Measurements from ENCODE around the gene TTYH3. TPM values are rescaled to one million over a fixed set of nuclear protein-coding genes. Genes with fewer than 3 reads are reported as not detected.

TTYH3 gene
- total RNA-seq (10 to 100 TPM in 6 of 7 donors, 1 to 10 TPM in 1; 7.7 to 34.4 (median 22.7) TPM), polyA plus RNA-seq (10 to 100 TPM in 1 of 2 donors, 1 to 10 TPM in 1; 5.6 to 21.0 TPM)
- long read RNA-seq, donor 1, partial matches to known transcripts = 0 of 8 reads
- long read RNA-seq, donor 1, other reads (novel, unspliced or antisense) = 8 of 8 reads
- long read RNA-seq, donor 2, full-length matches to known transcripts = 24 of 74 reads
- long read RNA-seq, donor 2, partial matches to known transcripts = 50 of 74 reads
- long read RNA-seq, donor 2, other reads (novel, unspliced or antisense) = 0 of 74 reads
- long read RNA-seq, donor 3, full-length matches to known transcripts = 8 of 61 reads
- long read RNA-seq, donor 3, partial matches to known transcripts = 7 of 61 reads
- long read RNA-seq, donor 3, other reads (novel, unspliced or antisense) = 46 of 61 reads

- Histone ChIP-seq H3K36me3 (no peaks in the 10 kb centered on the region), H3K9me3 (no peaks in the 10 kb centered on the region), H3K4me3 (peak within 1 kb of the TSS; percentile 90), H3K4me1 (ENCODE audit: insufficient read depth) (peaks cover 14% of the 10 kb centered on the region), H3K27me3 (no peaks in the 10 kb centered on the region), H3K27ac (peak within 1 kb of the TSS; percentile 66 to 83)
- WGBS, 3 donors = 0 to 1% (median 1%) methylated on average over 44 to 62 of the region's 62 CpGs
- peak; percentile 55 to 79 (median 76) for DNase-seq
- TF ChIP-seq POLR2A (IDR thresholded peaks at IDR 0.05) (peak; percentile 14), EP300 (IDR thresholded peaks at IDR 0.05) (no peak), CTCF (IDR thresholded peaks at IDR 0.05) (no peak)
- intact Hi-C loops (cut with DNase I) = loop anchor here in 1 of 4 donors (10.0 kb wide), 1 partner anchor 77 kb away; the partner anchor contains the start of genes BRAT1 and IQCE
Observed at GRCh38 chr7:2631946-2632732, at the start of gene TTYH3. TSS of gene TTYH3 (plus strand) at chr7:2631986. CDS start at chr7:2632156, 170 bp downstream.

GRCh38 chr7:2582006-2582735 lies 49.6 kb upstream of the TTYH3 start:
- H3K9me3 ChIP-seq = no peaks in the 10 kb centered on the region
- 80 to 88% (median 86%) methylated on average over 24 of the region's 24 CpGs for WGBS, 3 donors
- no peaks in the 10 kb centered on the region for H3K27me3 ChIP-seq
- DNase-seq = no peak
- no peak overlapping the region for H3K4me3 ChIP-seq
- H3K4me1 ChIP-seq (ENCODE audit: insufficient read depth) = no peaks in the 10 kb centered on the region
- no peaks in the 10 kb centered on the region for H3K36me3 ChIP-seq
- no peak overlapping the region for H3K27ac ChIP-seq
- intact Hi-C loops (cut with DNase I) = no loop called here
- TF ChIP-seq POLR2A (IDR thresholded peaks at IDR 0.05) (no peak), CTCF (IDR thresholded peaks at IDR 0.05) (no peak), EP300 (IDR thresholded peaks at IDR 0.05) (no peak)

GRCh38 chr7:2583798-2584580 lies 47.8 kb upstream of the TTYH3 start:
- Histone ChIP-seq H3K27ac (no peak overlapping the region), H3K4me3 (no peak overlapping the region), H3K4me1 (ENCODE audit: insufficient read depth) (no peaks in the 10 kb centered on the region), H3K27me3 (no peaks in the 10 kb centered on the region), H3K36me3 (no peaks in the 10 kb centered on the region), H3K9me3 (no peaks in the 10 kb centered on the region)
- TF ChIP-seq CTCF (IDR thresholded peaks at IDR 0.05) (no peak), POLR2A (IDR thresholded peaks at IDR 0.05) (no peak), EP300 (IDR thresholded peaks at IDR 0.05) (no peak)
- no peak for DNase-seq
- WGBS, 3 donors = 92 to 94% (median 92%) methylated on average over 26 to 45 of the region's 54 CpGs
- intact Hi-C loops (cut with DNase I) = loop anchor here in 1 of 4 donors (1.0 kb wide), 1 partner anchor 61 kb away; no protein-coding TSS in a partner anchor

All from ovary (tissue), 10 donors.